ENCODE data around the gene MAP3K6.

MAP3K6 gene

DNA sequence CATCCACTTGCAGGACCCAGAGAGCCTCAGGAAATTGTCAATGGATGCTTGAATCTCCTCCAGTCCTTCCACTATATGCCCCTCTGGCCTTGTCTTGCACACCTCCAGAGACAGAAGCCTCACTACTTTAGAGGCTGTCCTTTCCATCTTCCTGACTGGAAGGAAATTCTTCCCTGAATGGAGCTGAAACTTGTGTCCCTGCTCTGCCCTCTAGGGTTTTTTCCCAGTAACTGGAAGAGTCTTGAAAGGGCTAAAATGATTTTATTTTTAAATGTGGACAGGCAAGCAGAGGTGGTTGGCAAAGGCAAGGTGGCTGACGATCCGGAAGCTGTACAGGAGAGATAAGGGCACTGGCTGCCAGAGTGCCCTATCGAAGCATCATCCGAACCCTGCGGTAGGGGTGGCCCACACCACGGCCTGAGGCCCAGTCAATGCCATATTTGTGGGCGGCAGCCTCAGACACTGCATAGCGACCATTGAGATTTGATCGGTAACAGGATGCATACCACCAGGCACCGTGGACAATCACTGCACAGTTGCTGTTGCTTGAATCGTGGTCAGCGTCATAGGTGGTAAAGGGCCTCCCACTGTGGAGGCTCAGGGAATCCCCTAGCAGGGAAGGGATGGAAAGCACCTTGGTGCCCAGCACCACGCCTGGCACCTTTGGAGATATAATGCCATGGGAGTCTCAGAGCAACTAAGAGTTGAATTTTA is 2.3 kb upstream of the MAP3K6 start:
- Histone ChIP-seq H3K36me3 (ENCODE audit: insufficient read depth, low read length) (no peaks in the 10 kb centered on the region), H3K9me3 (ENCODE audit: low read length) (no peaks in the 10 kb centered on the region), H3K27me3 (ENCODE audit: control insufficient read depth in 1 of 2, insufficient read depth in 2 of 2, low read length in 2 of 2) (no peaks in the 10 kb centered on the region), H3K4me1 (ENCODE audit: insufficient read depth, low read length) (peaks cover 20% of the 10 kb centered on the region), H3K27ac (ENCODE audit: low read depth, low read length) (no peak overlapping the region), H3K4me3 (ENCODE audit: low read depth in 1 of 2, low read length in 2 of 2) (no peak overlapping the region), H3K9ac (ENCODE audit: low read length) (no peak overlapping the region)

GRCh38 chr1:27367160-27367650 is 444 bp upstream of the MAP3K6 start:
- no peaks in the 10 kb centered on the region for H3K9me3 ChIP-seq (ENCODE audit: low read length)
- no peaks in the 10 kb centered on the region for H3K27me3 ChIP-seq (ENCODE audit: control insufficient read depth in 1 of 2, insufficient read depth in 2 of 2, low read length in 2 of 2)
- H3K4me1 ChIP-seq (ENCODE audit: insufficient read depth, low read length), result peaks cover 20% of the 10 kb centered on the region
- H3K36me3 ChIP-seq (ENCODE audit: insufficient read depth, low read length), result peaks cover 15% of the 10 kb centered on the region
- H3K27ac ChIP-seq (ENCODE audit: low read depth, low read length), result peak overlapping the region; percentile 69
- H3K9ac ChIP-seq (ENCODE audit: low read length), result peak overlapping the region; percentile 68
- peak overlapping the region; percentile 30 to 72 for H3K4me3 ChIP-seq (ENCODE audit: low read depth in 1 of 2, low read length in 2 of 2)

DNA sequence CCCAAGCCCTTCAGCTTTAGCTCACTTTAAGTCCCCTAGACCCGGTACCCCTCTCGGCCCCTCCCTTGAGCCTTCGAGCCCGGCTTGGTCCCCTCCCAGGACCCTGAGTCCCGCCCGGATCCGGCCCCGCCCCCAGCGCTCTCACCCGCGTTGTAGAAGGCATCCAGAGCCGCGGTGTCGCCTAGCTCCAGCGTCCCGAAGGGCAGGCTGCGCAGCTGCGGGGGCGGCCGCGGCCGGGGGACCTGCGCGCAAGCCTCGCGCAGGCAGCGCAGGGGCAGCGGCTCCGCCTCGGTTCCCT is 699 bp downstream of the MAP3K6 start:
- no peaks in the 10 kb centered on the region for H3K9me3 ChIP-seq (ENCODE audit: low read length)
- no peaks in the 10 kb centered on the region for H3K27me3 ChIP-seq (ENCODE audit: control insufficient read depth in 1 of 2, insufficient read depth in 2 of 2, low read length in 2 of 2)
- peaks cover 27% of the 10 kb centered on the region for H3K36me3 ChIP-seq (ENCODE audit: insufficient read depth, low read length)
- H3K27ac ChIP-seq (ENCODE audit: low read depth, low read length), result peak overlapping the region; percentile 98
- peak overlapping the region; percentile 61 to 62 for H3K4me3 ChIP-seq (ENCODE audit: low read depth in 1 of 2, low read length in 2 of 2)
- H3K4me1 ChIP-seq (ENCODE audit: insufficient read depth, low read length), result peaks cover 20% of the 10 kb centered on the region
- peak overlapping the region; percentile 49 for H3K9ac ChIP-seq (ENCODE audit: low read length)

- Histone ChIP-seq H3K36me3 (ENCODE audit: insufficient read depth, low read length) (peaks cover 29% of the 10 kb centered on the region), H3K27ac (ENCODE audit: low read depth, low read length) (peak overlapping the region; percentile 98), H3K27me3 (ENCODE audit: control insufficient read depth in 1 of 2, insufficient read depth in 2 of 2, low read length in 2 of 2) (no peaks in the 10 kb centered on the region), H3K9ac (ENCODE audit: low read length) (peak overlapping the region; percentile 49), H3K4me3 (ENCODE audit: low read depth in 1 of 2, low read length in 2 of 2) (peak overlapping the region; percentile 61 to 62), H3K4me1 (ENCODE audit: insufficient read depth, low read length) (peaks cover 20% of the 10 kb centered on the region), H3K9me3 (ENCODE audit: low read length) (no peaks in the 10 kb centered on the region)
These were observed 1.2 kb downstream of the MAP3K6 start for GRCh38 chr1:27365372-27366112.

GRCh38 chr1:27364696-27365371 is 1.9 kb downstream of the MAP3K6 start:
- H3K27ac ChIP-seq (ENCODE audit: low read depth, low read length), result peak overlapping the region; percentile 86
- H3K36me3 ChIP-seq (ENCODE audit: insufficient read depth, low read length), result peaks cover 32% of the 10 kb centered on the region
- H3K27me3 ChIP-seq (ENCODE audit: control insufficient read depth in 1 of 2, insufficient read depth in 2 of 2, low read length in 2 of 2), result no peaks in the 10 kb centered on the region
- peak overlapping the region in 1 of 2 donors; percentile 57 for H3K4me3 ChIP-seq (ENCODE audit: low read depth in 1 of 2, low read length in 2 of 2)
- H3K9ac ChIP-seq (ENCODE audit: low read length), result peak overlapping the region; percentile 45
- no peaks in the 10 kb centered on the region for H3K9me3 ChIP-seq (ENCODE audit: low read length)
- H3K4me1 ChIP-seq (ENCODE audit: insufficient read depth, low read length), result peaks cover 24% of the 10 kb centered on the region

DNA sequence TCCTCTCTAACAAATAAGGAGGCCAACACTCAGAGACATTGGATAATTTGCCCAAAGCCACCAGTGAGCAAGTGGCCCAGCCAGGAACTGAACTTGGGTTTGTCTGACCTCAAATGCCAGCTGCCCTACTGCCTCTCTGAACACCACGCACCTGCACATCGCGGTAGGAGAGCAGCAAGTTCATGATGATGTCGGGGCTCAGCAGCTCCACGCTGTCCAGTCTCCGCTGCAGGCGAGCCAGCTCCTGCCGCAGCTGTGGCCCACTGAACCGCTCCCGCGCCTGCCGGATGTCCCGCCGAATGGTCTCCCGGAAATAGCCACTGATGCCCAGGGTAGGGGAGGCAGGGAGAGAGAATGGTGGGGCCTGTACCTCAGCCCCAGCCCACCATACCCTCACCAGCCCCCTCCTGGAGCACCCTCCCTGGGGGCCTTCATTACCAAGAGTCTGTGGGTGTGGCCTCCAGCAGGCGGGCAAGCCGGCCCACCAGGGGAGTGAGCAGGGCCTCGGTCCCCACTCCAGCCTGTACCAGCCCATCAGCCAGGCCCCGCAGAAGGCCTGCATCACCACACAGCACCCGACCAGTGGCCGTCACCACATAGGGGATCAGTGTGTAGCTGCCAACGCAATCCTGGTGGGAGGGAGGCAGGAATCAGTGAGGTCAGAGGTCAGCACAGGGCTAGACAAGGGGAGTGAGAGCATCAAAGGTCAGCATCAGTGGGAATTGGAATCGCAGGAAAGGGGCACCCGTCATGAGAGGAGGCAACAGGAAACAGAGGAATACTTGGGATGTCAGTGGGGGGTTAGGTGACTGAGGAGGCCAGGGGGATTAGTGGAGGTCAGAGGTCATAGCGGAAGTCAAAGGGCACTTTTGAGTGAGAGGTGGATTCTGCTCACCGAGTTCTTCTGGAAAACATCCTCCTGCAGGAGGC is 2.7 kb downstream of the MAP3K6 start:
- Histone ChIP-seq H3K27me3 (ENCODE audit: control insufficient read depth in 1 of 2, insufficient read depth in 2 of 2, low read length in 2 of 2) (no peaks in the 10 kb centered on the region), H3K4me3 (ENCODE audit: low read depth in 1 of 2, low read length in 2 of 2) (peak overlapping the region in 1 of 2 donors; percentile 57)

DNA sequence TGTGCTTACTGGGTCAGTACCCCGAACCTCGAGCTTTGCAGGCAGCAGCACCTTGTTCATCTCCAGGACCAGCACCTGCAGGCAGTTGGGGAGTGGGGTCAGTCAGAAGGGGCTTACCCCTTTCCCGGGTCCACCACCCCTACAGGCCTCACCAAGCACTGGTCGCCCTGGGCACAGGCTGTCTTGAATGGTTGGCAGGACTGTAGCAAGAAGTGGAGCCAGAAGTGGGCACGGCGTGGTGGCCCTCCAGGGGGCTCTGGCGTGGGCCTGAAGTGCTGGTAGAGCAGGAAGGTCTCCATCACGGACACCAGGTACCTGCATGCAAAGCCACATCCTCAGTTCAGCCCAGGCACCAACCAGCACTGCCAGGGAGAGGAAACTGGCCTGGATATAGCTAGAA is 5.2 kb downstream of the MAP3K6 start:
- Histone ChIP-seq H3K4me3 (ENCODE audit: low read depth in 1 of 2, low read length in 2 of 2) (no peak overlapping the region), H3K9ac (ENCODE audit: low read length) (no peak overlapping the region), H3K27me3 (ENCODE audit: control insufficient read depth in 1 of 2, insufficient read depth in 2 of 2, low read length in 2 of 2) (no peaks in the 10 kb centered on the region), H3K27ac (ENCODE audit: low read depth, low read length) (no peak overlapping the region), H3K36me3 (ENCODE audit: insufficient read depth, low read length) (peaks cover 48% of the 10 kb centered on the region), H3K4me1 (ENCODE audit: insufficient read depth, low read length) (peaks cover 18% of the 10 kb centered on the region), H3K9me3 (ENCODE audit: low read length) (no peaks in the 10 kb centered on the region)

More for the DNA sequence above, 2.7 kb downstream of the MAP3K6 start:
- H3K9me3 ChIP-seq (ENCODE audit: low read length), result no peaks in the 10 kb centered on the region
- H3K27ac ChIP-seq (ENCODE audit: low read depth, low read length), result no peak overlapping the region
- no peak overlapping the region for H3K9ac ChIP-seq (ENCODE audit: low read length)
- peaks cover 25% of the 10 kb centered on the region for H3K4me1 ChIP-seq (ENCODE audit: insufficient read depth, low read length)
- H3K36me3 ChIP-seq (ENCODE audit: insufficient read depth, low read length), result peaks cover 40% of the 10 kb centered on the region

DNA sequence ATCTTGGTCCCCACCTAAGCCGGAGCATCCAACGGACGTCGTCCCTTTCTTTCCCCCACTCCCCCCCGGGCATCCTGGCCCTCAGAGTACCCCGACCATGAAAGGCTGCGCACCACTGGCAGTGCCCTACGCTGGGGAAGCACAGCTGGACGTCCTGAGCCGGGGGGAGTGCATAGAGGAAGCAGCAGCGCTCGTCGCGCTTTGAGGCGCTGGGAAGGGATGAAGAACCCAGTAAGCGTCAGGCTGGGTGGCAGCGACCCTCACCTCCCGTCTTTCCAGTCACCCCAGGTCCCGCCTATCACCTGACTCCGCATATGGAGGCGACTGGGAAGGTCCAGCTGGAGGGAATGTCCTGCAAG is 5.7 kb downstream of the MAP3K6 start:
- peaks cover 53% of the 10 kb centered on the region for H3K36me3 ChIP-seq (ENCODE audit: insufficient read depth, low read length)

GRCh38 chr1:27360159-27361043 is 6.4 kb downstream of the MAP3K6 start:
- Histone ChIP-seq H3K4me3 (ENCODE audit: low read depth in 1 of 2, low read length in 2 of 2) (peak overlapping the region; percentile 11 to 23), H3K27ac (ENCODE audit: low read depth, low read length) (no peak overlapping the region), H3K4me1 (ENCODE audit: insufficient read depth, low read length) (peaks cover 18% of the 10 kb centered on the region), H3K9ac (ENCODE audit: low read length) (no peak overlapping the region), H3K36me3 (ENCODE audit: insufficient read depth, low read length) (peaks cover 59% of the 10 kb centered on the region), H3K27me3 (ENCODE audit: control insufficient read depth in 1 of 2, insufficient read depth in 2 of 2, low read length in 2 of 2) (no peaks in the 10 kb centered on the region), H3K9me3 (ENCODE audit: low read length) (no peaks in the 10 kb centered on the region)

More for the DNA sequence above, 5.7 kb downstream of the MAP3K6 start:
- peaks cover 18% of the 10 kb centered on the region for H3K4me1 ChIP-seq (ENCODE audit: insufficient read depth, low read length)
- no peak overlapping the region for H3K27ac ChIP-seq (ENCODE audit: low read depth, low read length)
- no peaks in the 10 kb centered on the region for H3K9me3 ChIP-seq (ENCODE audit: low read length)
- no peak overlapping the region for H3K9ac ChIP-seq (ENCODE audit: low read length)
- H3K4me3 ChIP-seq (ENCODE audit: low read depth in 1 of 2, low read length in 2 of 2), result no peak overlapping the region
- no peaks in the 10 kb centered on the region for H3K27me3 ChIP-seq (ENCODE audit: control insufficient read depth in 1 of 2, insufficient read depth in 2 of 2, low read length in 2 of 2)

DNA sequence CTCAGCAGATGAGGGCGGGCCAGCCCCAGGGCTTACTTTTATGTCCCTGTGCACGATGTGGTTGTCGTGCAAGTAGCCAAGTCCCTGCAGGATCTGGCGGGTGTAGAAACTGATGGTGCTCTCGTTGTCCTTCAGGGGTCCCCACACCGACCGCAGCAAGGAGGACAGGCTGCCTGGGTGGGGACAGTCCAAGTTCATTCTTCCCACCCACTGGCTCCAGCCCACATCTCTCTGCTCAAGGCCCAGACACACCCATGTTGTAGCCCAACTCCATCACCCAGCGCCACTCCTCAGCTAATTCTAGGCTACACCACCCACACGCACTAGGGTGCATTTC is 7.0 kb downstream of the MAP3K6 start:
- Histone ChIP-seq H3K36me3 (ENCODE audit: insufficient read depth, low read length) (peaks cover 61% of the 10 kb centered on the region), H3K4me3 (ENCODE audit: low read depth in 1 of 2, low read length in 2 of 2) (peak overlapping the region in 1 of 2 donors; percentile 23), H3K4me1 (ENCODE audit: insufficient read depth, low read length) (peaks cover 12% of the 10 kb centered on the region), H3K9me3 (ENCODE audit: low read length) (no peaks in the 10 kb centered on the region), H3K27ac (ENCODE audit: low read depth, low read length) (no peak overlapping the region), H3K27me3 (ENCODE audit: control insufficient read depth in 1 of 2, insufficient read depth in 2 of 2, low read length in 2 of 2) (no peaks in the 10 kb centered on the region), H3K9ac (ENCODE audit: low read length) (no peak overlapping the region)

Data from muscle layer of colon (tissue), 2 donors.